SIG-M5 (cell line): ENCODE measurements around the gene CSK.
"Not testable (repeated sequence)": the region's sequence is repeated elsewhere in the genome, so short reads cannot be mapped to it uniquely, and the experiment has no call there.

Source experiments
- DNase-seq: peaks from one replicate; lab custom pipeline; 2025; lab: John Stamatoyannopoulos, UW

The CSK gene

GRCh38 chr15:74770211-74770903 is 11.5 kb upstream of the CSK start:
- DNase-seq: no peak

DNA sequence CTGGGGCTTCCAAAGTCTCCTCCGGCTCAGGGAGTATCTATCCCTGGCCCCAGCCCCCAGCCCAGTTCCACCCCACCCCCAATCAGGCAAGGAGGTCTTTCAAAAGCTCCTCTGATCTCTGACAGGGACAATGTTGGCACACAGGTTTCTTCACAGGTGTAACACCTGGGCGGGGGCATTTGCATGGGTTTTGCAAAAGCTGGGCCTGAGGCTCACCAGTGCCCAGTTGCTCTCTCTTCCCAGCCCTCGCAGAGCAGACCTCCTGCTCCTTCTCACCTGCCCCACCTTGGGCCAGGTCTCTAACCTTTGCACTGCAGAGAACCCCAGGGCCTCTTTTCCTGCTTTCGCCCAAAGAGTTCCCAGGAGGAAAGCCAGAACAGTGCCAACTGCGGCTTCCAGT is 8.6 kb upstream of the CSK start:
- DNase-seq: no peak

- no peak for DNase-seq
These were observed 8.1 kb upstream of the CSK start for GRCh38 chr15:74773731-74774252.

DNA sequence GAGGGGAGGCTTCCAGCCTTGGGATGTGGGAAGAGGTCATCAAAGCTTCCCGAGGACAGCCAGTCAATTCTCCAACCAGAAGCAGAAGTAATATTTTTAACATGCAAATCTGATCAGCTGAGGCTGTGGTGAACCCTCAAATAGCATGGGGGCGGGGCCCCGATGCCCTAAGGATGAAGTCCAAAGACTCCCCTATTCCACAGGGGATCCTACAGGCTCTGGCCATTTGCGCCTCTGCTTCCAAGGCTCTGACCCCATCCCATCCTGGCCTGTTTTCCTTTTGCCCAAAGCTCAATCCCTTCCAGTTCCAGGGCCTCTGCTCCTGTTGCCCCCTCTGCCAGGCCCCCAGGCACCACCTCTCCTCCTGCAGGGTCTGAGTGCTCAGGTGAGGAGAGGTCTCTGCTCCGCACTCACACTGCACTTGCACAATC is 6.7 kb upstream of the CSK start:
- no peak for DNase-seq

DNA sequence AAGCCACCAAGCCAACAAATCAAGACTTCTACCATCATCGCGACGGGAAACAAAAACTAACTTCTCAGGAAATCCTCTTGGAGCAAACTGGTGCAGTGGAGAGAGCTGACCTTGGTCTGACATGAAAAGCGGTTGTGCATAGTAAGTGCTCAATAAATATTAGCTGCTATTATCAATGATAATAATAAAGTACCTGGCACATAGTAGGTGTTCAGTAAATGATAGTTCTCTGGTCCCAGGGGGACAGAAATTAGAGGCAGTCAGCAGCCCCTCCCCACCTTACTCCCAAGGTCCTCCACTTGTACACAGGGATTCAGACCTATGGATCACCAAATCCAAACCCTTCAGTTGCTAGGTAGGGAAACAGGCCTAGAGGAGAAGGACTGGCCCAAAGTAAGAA is 6.0 kb upstream of the CSK start:
- no peak for DNase-seq

- no peak for DNase-seq
These were observed 4.8 kb upstream of the CSK start for GRCh38 chr15:74776821-74777768.

GRCh38 chr15:74777769-74778598 is 3.9 kb upstream of the CSK start:
- no peak for DNase-seq

GRCh38 chr15:74778599-74778970 is 3.3 kb upstream of the CSK start:
- DNase-seq: no peak

GRCh38 chr15:74779162-74779648 is 2.7 kb upstream of the CSK start:
- no peak for DNase-seq

GRCh38 chr15:74780523-74781430 is 1.1 kb upstream of the CSK start:
- DNase-seq: peak; percentile 66

DNA sequence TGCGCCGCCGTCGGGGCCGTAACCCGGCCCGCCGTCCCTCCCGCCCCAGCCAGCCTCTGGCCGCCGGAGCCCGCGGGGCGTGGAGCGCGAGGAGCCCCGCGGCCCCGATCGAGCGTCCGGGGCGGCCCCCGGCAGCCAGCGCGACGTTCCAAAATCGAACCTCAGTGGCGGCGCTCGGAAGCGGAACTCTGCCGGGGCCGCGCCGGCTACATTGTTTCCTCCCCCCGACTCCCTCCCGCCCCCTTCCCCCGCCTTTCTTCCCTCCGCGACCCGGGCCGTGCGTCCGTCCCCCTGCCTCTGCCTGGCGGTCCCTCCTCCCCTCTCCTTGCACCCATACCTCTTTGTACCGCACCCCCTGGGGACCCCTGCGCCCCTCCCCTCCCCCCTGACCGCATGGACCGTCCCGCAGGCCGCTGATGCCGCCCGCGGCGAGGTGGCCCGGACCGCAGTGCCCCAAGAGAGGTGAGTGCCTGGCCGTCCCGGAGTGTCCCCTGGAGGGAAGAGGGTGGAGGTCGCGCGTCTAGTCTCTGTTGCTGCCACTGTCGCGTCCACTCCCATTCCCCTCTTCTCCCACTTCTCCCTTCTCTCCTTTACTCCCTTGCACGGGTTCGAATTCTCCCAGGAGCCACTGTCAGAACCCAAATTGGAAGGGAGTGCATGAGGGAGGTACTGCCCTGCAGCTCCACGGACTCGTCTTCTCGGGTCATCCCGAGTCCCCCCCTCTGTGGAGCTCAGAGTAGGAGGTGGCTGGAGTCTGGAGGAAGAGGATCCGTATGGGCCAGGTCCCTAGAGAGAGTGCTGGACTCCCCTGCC is 585 bp downstream of the CSK start:
- DNase-seq: no peak

- DNase-seq: peak; percentile 36
These were observed 1.4 kb downstream of the CSK start for GRCh38 chr15:74783072-74783807.

DNA sequence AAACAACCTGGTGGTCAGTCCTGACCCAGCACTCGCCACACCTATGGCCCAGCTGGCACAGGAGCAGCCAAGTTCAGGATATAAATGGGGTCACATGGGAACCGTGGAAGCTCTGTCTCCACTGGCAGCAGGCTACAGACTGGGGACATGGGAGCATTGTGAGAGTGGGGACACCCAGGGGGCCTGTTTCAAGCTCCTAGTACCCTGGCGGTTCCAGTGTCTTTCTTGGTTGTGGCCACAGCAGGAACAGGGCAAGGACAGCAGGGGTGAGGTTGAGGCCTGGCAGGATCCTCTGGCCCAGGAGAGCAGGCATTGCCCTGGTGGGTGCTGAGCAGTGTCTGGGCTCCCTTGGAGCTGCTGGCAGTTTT is 1.9 kb downstream of the CSK start:
- DNase-seq: no peak

DNA sequence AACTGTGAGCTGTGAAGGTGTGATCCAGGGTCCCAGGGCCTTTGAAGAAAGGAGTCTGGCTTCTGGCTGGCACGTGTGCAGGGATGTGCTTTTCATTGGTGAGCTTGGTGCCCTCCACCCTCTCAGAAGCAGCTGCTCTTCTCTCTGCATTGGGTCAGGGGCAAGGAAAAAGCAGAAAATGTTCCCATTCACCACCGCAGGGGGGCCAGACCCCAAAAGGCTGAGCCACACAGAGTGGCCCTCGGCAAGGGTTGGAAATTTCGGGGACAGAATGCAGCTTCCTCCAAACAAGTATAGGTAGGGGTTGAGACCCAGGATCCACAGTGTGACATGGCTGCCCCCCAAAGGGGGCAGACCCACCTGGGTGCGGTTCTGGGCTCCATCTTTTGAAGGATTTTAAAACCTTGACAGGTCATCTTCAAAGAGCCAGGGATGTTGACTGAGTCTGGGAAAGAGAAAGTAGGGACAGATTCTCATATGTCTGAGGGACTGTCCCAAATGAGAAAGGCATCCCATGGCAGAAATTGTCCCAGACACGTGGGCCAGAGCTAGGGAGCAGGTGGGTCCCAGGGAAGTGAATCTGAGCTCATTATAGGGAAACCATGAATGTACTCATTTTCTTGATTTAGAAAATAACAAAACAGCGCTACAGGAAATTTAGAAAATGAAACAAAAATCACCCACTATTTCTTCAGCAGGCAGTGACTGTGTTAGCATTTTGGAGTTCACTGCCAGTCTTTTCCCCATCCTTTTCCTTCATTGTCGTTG is 2.7 kb downstream of the CSK start:
- no peak for DNase-seq

- DNase-seq: no peak
These were observed 3.5 kb downstream of the CSK start for GRCh38 chr15:74785194-74786032.

DNA sequence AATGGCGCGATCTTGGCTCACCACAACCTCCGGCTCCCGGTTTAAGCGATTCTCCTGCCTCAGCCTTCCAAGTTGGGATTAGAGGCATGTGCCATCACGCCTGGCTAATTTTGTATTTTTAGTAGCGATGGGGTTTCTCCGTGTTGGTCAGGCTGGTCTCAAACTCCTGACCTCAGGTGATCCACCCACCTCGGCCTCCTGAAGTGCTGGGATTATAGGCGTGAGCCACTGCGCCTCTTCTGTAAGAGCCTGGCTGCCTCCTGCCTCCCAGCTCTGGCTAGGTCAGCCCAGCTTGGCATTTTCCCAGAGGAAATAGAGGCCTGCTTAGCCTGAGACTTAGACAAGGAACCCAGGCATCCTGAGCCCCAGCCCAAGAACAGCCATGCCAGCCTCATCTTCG is 4.2 kb downstream of the CSK start:
- DNase-seq: not testable (repeated sequence)

- no peak for DNase-seq
These were observed 4.8 kb downstream of the CSK start for GRCh38 chr15:74786551-74787165.
